ENCODE measurements around the gene GYS2. TPM values are rescaled to one million over a fixed set of nuclear protein-coding genes. Genes with fewer than 3 reads are reported as not detected.
A peak's percentile ranks its signal among the peaks of the same experiment; 100 is the strongest.

The GYS2 gene
- total RNA-seq, 1 donor from 2014 or later = not detected

GRCh38 chr12:21551841-21552465 lies 52.7 kb downstream of the GYS2 start:
- Mint-ChIP-seq H3K27ac (ENCODE audit: unreplicated experiment) (no peak overlapping the region), H3K36me3 (ENCODE audit: low read depth, unreplicated experiment) (no peaks in the 10 kb centered on the region), H3K4me3 (ENCODE audit: unreplicated experiment) (no peak overlapping the region), H3K4me1 (ENCODE audit: low read depth, unreplicated experiment) (peaks cover 5% of the 10 kb centered on the region), H3K27me3 (ENCODE audit: low read depth, unreplicated experiment) (no peaks in the 10 kb centered on the region), H3K9me3 (ENCODE audit: unreplicated experiment) (peaks cover 4% of the 10 kb centered on the region)
- Histone ChIP-seq H3K9ac (ENCODE audit: low read length) (no peak overlapping the region), H3K79me2 (ENCODE audit: insufficient read depth, low read length) (no peaks in the 10 kb centered on the region), H3K27me3 (ENCODE audit: insufficient read depth, low read length) (no peaks in the 10 kb centered on the region), H4K20me1 (ENCODE audit: insufficient read depth, low read length) (no peaks in the 10 kb centered on the region), H3K4me2 (ENCODE audit: low read length) (no peak overlapping the region), H3K9me3 (ENCODE audit: insufficient read depth, low read depth, low read length) (no peaks in the 10 kb centered on the region), H3K27ac (ENCODE audit: low read depth, low read length) (no peak overlapping the region), H2AFZ (ENCODE audit: low read depth, low read length) (no peak overlapping the region), H3K4me1 (ENCODE audit: insufficient read depth, low read length) (no peaks in the 10 kb centered on the region), H3K4me3 (ENCODE audit: insufficient read depth, low read depth, low read length) (no peak overlapping the region), H3K36me3 (ENCODE audit: insufficient read depth, low read length) (no peaks in the 10 kb centered on the region)
- no peak for DNase-seq (ENCODE audit: low read depth)
- FAIRE-seq = no peak
- no peak for TF ChIP-seq EZH2 (IDR thresholded peaks at IDR 0.05; ENCODE audit: insufficient read depth, low read length)

- H3K4me3 Mint-ChIP-seq (ENCODE audit: unreplicated experiment) = no peak overlapping the region
- no peaks in the 10 kb centered on the region for H3K9me3 ChIP-seq (ENCODE audit: insufficient read depth, low read depth, low read length)
- no peak for TF ChIP-seq EZH2 (IDR thresholded peaks at IDR 0.05; ENCODE audit: insufficient read depth, low read length)
- no peak for TF ChIP-seq CTCF (IDR thresholded peaks at IDR 0.05; ENCODE audit: insufficient read depth, low read depth, low read length)
- H3K79me2 ChIP-seq (ENCODE audit: insufficient read depth, low read length) = no peaks in the 10 kb centered on the region
- no peak for DNase-seq (ENCODE audit: low read depth)
- H3K4me2 ChIP-seq (ENCODE audit: low read length) = no peak overlapping the region
- no peak overlapping the region for H2AFZ ChIP-seq (ENCODE audit: low read depth, low read length)
- no peak overlapping the region for H3K27ac ChIP-seq (ENCODE audit: low read depth, low read length)
- H3K27ac Mint-ChIP-seq (ENCODE audit: unreplicated experiment) = peak overlapping the region; percentile 43
- no peaks in the 10 kb centered on the region for H3K36me3 Mint-ChIP-seq (ENCODE audit: low read depth, unreplicated experiment)
- FAIRE-seq = no peak
- no peaks in the 10 kb centered on the region for H3K27me3 Mint-ChIP-seq (ENCODE audit: low read depth, unreplicated experiment)
- H3K4me3 ChIP-seq (ENCODE audit: insufficient read depth, low read depth, low read length) = no peak overlapping the region
- no peaks in the 10 kb centered on the region for H3K4me1 ChIP-seq (ENCODE audit: insufficient read depth, low read length)
- H3K4me1 Mint-ChIP-seq (ENCODE audit: low read depth, unreplicated experiment) = peaks cover 19% of the 10 kb centered on the region
- H3K9ac ChIP-seq (ENCODE audit: low read length) = no peak overlapping the region
- H3K27me3 ChIP-seq (ENCODE audit: insufficient read depth, low read length) = no peaks in the 10 kb centered on the region
- no peaks in the 10 kb centered on the region for H3K9me3 Mint-ChIP-seq (ENCODE audit: unreplicated experiment)
- H4K20me1 ChIP-seq (ENCODE audit: insufficient read depth, low read length) = no peaks in the 10 kb centered on the region
- H3K36me3 ChIP-seq (ENCODE audit: insufficient read depth, low read length) = no peaks in the 10 kb centered on the region
Observed at GRCh38 chr12:21547437-21547836, 57.2 kb downstream of the GYS2 start.

GRCh38 chr12:21546716-21547115 lies 57.9 kb downstream of the GYS2 start:
- Mint-ChIP-seq H3K9me3 (ENCODE audit: unreplicated experiment) (no peaks in the 10 kb centered on the region), H3K27me3 (ENCODE audit: low read depth, unreplicated experiment) (no peaks in the 10 kb centered on the region), H3K36me3 (ENCODE audit: low read depth, unreplicated experiment) (no peaks in the 10 kb centered on the region), H3K27ac (ENCODE audit: unreplicated experiment) (peak overlapping the region; percentile 72), H3K4me3 (ENCODE audit: unreplicated experiment) (no peak overlapping the region), H3K4me1 (ENCODE audit: low read depth, unreplicated experiment) (peaks cover 19% of the 10 kb centered on the region)
- Histone ChIP-seq H3K27me3 (ENCODE audit: insufficient read depth, low read length) (no peaks in the 10 kb centered on the region), H3K4me1 (ENCODE audit: insufficient read depth, low read length) (no peaks in the 10 kb centered on the region), H3K79me2 (ENCODE audit: insufficient read depth, low read length) (no peaks in the 10 kb centered on the region), H3K36me3 (ENCODE audit: insufficient read depth, low read length) (no peaks in the 10 kb centered on the region), H3K9me3 (ENCODE audit: insufficient read depth, low read depth, low read length) (no peaks in the 10 kb centered on the region), H2AFZ (ENCODE audit: low read depth, low read length) (no peak overlapping the region), H3K9ac (ENCODE audit: low read length) (no peak overlapping the region), H3K4me3 (ENCODE audit: insufficient read depth, low read depth, low read length) (no peak overlapping the region), H4K20me1 (ENCODE audit: insufficient read depth, low read length) (no peaks in the 10 kb centered on the region), H3K27ac (ENCODE audit: low read depth, low read length) (no peak overlapping the region), H3K4me2 (ENCODE audit: low read length) (no peak overlapping the region)
- FAIRE-seq (no peak), DNase-seq (ENCODE audit: low read depth) (no peak)
- TF ChIP-seq EZH2 (IDR thresholded peaks at IDR 0.05; ENCODE audit: insufficient read depth, low read length) = no peak
- no peak for TF ChIP-seq CTCF (IDR thresholded peaks at IDR 0.05; ENCODE audit: insufficient read depth, low read depth, low read length)

Measured in astrocyte (in vitro differentiated cells and primary cell).